SU-DHL-6 (cell line): ENCODE data around the gene FYB1.

Experiments used
- H2AFZ ChIP-seq: fragments of 200-600 bp; sonication (generic); 2 replicates; pipeline ENCODE4 v1.6.1; 2014; ENCODE audit warnings: low read depth, mild to moderate bottlenecking, moderate library complexity, mixed read lengths, antibody characterized with exemption, low read length; ENCODE audit not compliant: severe bottlenecking
- H3F3A ChIP-seq: fragments of 200-600 bp; shearing (Covaris generic); 2 replicates; pipeline ENCODE4 v1.6.0; 2016; ENCODE audit warnings: antibody characterized with exemption, mild to moderate bottlenecking; ENCODE audit not compliant: insufficient read depth
- H3K27ac ChIP-seq: fragments of 200-600 bp; sonication (generic); 2 replicates; pipeline ENCODE4 v1.5.1; 2016; ENCODE audit warnings: low read depth, mild to moderate bottlenecking, low read length, moderate library complexity, mixed read lengths
- H3K27me3 ChIP-seq: fragments of 200-600 bp; sonication (generic), shearing (Covaris generic); 2 replicates; pipeline ENCODE4 v1.6.0; 2014; ENCODE audit warnings: mild to moderate bottlenecking, low read length
- H3K36me3 ChIP-seq: fragments of 200-600 bp; sonication (generic); 2 replicates; pipeline ENCODE4 v1.6.1; 2014; ENCODE audit warnings: mild to moderate bottlenecking, low read length, mixed read lengths
- H3K4me2 ChIP-seq: fragments of 300-600, 200-600 bp; shearing (Covaris generic), sonication (generic); 2 replicates; pipeline ENCODE4 v1.6.0; 2014; ENCODE audit warnings: low read length, low read depth, mild to moderate bottlenecking; ENCODE audit not compliant: poor library complexity, severe bottlenecking
- H3K4me3 ChIP-seq: fragments of 200-600 bp; sonication (generic); 2 replicates; pipeline ENCODE4 v1.5.1; 2014; ENCODE audit warnings: antibody characterized with exemption, low read length, mild to moderate bottlenecking, mixed read lengths; ENCODE audit not compliant: insufficient read depth, poor library complexity, severe bottlenecking
- H3K79me2 ChIP-seq: fragments of 200-600 bp; sonication (generic); 2 replicates; pipeline ENCODE4 v1.6.1; 2014; ENCODE audit warnings: mild to moderate bottlenecking, low read length, moderate library complexity; ENCODE audit not compliant: insufficient read depth
- H3K9ac ChIP-seq: fragments of 200-600 bp; sonication (generic); 2 replicates; pipeline ENCODE4 v1.7.0; 2014; ENCODE audit warnings: mild to moderate bottlenecking, low read length
- H3K9me2 ChIP-seq: fragments of 200-600 bp; sonication (generic); replicated peaks from 2 replicates; pipeline ENCODE4 v1.6.1; 2014; ENCODE audit warnings: low read length; ENCODE audit not compliant: insufficient read depth
- H3K9me3 ChIP-seq: fragments of 200-600 bp; sonication (generic); 2 replicates; pipeline ENCODE4 v1.6.1; 2014; ENCODE audit warnings: low read length, mixed read lengths; ENCODE audit not compliant: insufficient read depth
- H4K20me1 ChIP-seq: fragments of 200-600 bp; sonication (generic); 2 replicates; pipeline ENCODE4 v1.6.1; 2014; ENCODE audit warnings: low read depth, mild to moderate bottlenecking, antibody characterized with exemption, low read length, moderate library complexity, mixed read lengths
- EZH2phosphoT487 ChIP-seq: fragments of 200-600 bp; sonication (generic), shearing (Covaris generic); conservative IDR thresholded peaks from 2 replicates; pipeline ENCODE4 v1.6.1; 2018; ENCODE audit warnings: mild to moderate bottlenecking, antibody characterized with exemption, low read length, moderate library complexity, mixed read lengths
- TF ChIP-seq, protein P1 (sequence below): fragments of 200-600 bp; sonication (generic); IDR thresholded peaks from one replicate; pipeline ENCODE4 v1.5.1; 2017; ENCODE audit warnings: antibody characterized with exemption, mild to moderate bottlenecking, low read length, moderate library complexity; ENCODE audit not compliant: insufficient read depth, poor library complexity, severe bottlenecking

FYB1 gene

DNA sequence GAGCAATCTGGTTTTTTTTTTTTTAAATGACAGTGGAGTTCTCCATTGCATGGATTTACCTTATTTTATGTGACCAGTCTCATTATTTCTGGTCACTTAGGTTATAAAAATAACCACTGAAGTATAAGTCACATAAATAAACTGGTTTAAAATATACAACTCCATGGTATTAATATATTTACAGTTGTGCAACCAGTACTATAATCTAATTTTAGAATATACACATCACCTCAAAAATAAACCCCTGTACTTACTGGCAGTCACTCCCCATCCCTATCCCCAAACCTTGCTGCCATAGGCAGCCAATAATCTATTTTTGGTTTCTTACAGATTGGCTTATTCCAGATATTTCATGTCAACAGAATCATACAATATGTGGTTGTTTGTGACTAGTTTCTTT, 57.8 kb downstream of the FYB1 start:
- Histone ChIP-seq H3K27me3 (no peaks in the 10 kb centered on the region), H4K20me1 (no peaks in the 10 kb centered on the region), H3K4me3 (no peak overlapping the region), H3K79me2 (no peaks in the 10 kb centered on the region), H3K36me3 (no peaks in the 10 kb centered on the region), H3K9ac (no peak overlapping the region), H3K4me2 (no peak overlapping the region), H3K9me3 (no peaks in the 10 kb centered on the region), H3K27ac (no peak overlapping the region), H3F3A (no peaks in the 10 kb centered on the region), H2AFZ (no peak overlapping the region), H3K9me2 (no peaks in the 10 kb centered on the region)
- no peak for TF ChIP-seq EZH2phosphoT487
- TF ChIP-seq, protein P1, sequence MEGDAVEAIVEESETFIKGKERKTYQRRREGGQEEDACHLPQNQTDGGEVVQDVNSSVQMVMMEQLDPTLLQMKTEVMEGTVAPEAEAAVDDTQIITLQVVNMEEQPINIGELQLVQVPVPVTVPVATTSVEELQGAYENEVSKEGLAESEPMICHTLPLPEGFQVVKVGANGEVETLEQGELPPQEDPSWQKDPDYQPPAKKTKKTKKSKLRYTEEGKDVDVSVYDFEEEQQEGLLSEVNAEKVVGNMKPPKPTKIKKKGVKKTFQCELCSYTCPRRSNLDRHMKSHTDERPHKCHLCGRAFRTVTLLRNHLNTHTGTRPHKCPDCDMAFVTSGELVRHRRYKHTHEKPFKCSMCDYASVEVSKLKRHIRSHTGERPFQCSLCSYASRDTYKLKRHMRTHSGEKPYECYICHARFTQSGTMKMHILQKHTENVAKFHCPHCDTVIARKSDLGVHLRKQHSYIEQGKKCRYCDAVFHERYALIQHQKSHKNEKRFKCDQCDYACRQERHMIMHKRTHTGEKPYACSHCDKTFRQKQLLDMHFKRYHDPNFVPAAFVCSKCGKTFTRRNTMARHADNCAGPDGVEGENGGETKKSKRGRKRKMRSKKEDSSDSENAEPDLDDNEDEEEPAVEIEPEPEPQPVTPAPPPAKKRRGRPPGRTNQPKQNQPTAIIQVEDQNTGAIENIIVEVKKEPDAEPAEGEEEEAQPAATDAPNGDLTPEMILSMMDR, result no peak

DNA sequence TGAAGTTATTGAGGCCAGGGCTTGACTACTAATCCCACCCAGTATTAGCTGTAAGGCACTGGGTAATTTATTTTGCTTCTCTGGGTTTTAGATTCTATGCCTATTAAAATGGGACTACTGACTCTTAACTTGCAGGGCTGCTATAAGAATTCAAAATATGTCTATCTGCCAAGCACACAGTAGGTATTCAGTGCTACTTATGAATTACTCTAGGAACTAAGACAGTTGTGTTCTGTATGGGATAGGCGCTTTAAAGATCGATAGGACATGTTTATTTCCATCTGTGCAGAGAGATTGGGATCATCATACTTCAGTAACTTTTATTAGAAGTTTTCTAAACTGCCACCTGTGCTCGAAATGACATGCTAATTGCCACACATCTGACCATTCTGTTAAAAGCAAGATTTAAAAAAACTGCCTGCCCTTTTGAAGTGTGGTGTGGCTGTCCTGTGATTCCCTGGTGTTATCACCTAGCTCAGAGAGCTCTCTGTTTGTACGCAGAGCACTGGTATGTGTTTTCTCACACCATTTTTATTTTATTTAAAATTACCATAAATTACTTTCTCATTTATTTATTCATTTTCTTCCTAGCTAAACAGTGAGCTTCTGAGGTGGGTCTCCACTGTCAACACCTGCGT, 58.7 kb downstream of the FYB1 start:
- no peaks in the 10 kb centered on the region for H3K79me2 ChIP-seq
- H3K9me3 ChIP-seq, result no peaks in the 10 kb centered on the region
- H3K9ac ChIP-seq, result no peak overlapping the region

DNA sequence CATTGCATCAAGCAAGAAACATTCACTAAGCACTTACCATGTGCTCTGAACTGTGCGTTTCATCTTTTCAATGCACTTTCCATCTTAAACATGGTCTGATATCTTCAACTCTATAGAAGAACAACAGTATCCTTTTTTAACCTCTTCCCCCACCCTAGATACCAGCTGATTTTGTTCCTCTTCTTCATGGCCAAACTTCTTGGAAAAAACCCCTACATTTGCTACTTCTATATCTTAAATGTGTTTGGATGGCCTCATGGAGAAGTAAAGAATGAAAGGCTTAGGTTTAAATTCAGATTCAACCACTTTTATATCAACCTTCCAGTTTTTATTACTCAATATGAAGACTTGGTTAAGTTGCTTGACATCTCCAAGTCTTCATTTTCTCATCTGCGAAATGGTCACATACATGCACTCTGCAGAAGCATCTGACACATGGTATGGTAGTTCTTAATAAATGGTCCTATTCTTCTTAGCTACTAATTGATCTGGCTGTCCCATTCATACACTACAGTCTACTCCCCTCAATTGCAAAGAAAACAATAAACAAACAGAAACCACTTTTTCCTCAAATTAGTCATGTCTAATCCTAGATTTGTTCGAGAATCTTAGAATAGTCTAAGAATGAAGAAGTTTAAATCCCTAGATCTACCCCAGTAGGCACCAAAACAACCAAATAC, 59.4 kb downstream of the FYB1 start:
- Histone ChIP-seq H3K27me3 (no peaks in the 10 kb centered on the region), H3K79me2 (no peaks in the 10 kb centered on the region), H3K27ac (no peak overlapping the region), H3K9ac (no peak overlapping the region), H4K20me1 (no peaks in the 10 kb centered on the region), H2AFZ (no peak overlapping the region), H3K9me3 (no peaks in the 10 kb centered on the region), H3K4me3 (no peak overlapping the region), H3K36me3 (no peaks in the 10 kb centered on the region), H3K4me2 (no peak overlapping the region), H3K9me2 (no peaks in the 10 kb centered on the region), H3F3A (no peaks in the 10 kb centered on the region)
- TF ChIP-seq, protein P1, result no peak
- no peak for TF ChIP-seq EZH2phosphoT487

More for the DNA sequence above, 58.7 kb downstream of the FYB1 start:
- no peak overlapping the region for H3K27ac ChIP-seq
- no peaks in the 10 kb centered on the region for H3K36me3 ChIP-seq
- H3F3A ChIP-seq, result no peaks in the 10 kb centered on the region
- no peaks in the 10 kb centered on the region for H4K20me1 ChIP-seq
- no peak overlapping the region for H2AFZ ChIP-seq
- no peaks in the 10 kb centered on the region for H3K27me3 ChIP-seq
- no peak overlapping the region for H3K4me2 ChIP-seq
- H3K4me3 ChIP-seq, result no peak overlapping the region
- no peak for TF ChIP-seq EZH2phosphoT487
- TF ChIP-seq, protein P1, result no peak
- no peaks in the 10 kb centered on the region for H3K9me2 ChIP-seq
